ENCODE measurements around the gene SETBP1.

Gene SETBP1

DNA sequence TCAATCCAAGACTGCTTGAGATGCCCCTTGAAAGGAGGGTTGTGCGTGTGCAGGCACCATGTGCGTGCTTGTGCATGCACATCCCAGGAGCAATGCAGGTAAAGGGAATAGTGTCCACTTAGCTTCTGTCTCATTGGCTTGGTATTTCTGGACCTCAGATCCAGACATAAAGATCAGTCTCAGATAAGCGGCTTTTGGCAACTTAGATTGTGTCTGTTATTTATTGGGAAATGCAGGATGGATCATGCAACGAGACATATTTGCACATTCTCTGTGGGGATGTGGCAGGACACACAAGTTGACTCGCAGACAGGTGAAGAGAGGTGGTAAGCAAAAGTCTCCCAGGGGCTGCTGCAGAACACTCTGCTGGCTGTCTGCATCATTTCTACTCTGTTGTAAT, 67.9 kb downstream of the SETBP1 start:
- DNase-seq (ENCODE audit: low read depth, low spot score): no peak
- H3K27ac ChIP-seq: no peak overlapping the region

DNA sequence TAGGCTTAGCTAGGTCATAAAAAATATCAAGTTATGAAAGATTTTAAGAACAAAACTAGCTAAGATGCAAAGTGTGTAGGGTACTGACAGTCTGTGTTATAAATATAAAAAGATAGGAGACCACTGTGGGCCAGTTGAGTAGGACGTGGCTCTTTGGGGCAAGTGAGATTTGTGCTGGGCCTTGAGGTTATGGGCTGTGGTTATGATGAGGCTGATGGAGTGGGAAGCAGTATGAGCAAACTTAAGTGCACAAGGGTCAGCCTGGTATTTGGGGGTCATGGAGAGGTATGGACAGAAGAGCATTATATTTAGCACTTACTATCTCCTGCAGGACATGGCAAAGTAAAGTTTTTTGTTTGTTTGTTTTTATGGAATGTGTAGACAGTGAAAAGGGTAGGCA, 70.1 kb downstream of the SETBP1 start:
- H3K27ac ChIP-seq: no peak overlapping the region
- DNase-seq (ENCODE audit: low read depth, low spot score): no peak

DNA sequence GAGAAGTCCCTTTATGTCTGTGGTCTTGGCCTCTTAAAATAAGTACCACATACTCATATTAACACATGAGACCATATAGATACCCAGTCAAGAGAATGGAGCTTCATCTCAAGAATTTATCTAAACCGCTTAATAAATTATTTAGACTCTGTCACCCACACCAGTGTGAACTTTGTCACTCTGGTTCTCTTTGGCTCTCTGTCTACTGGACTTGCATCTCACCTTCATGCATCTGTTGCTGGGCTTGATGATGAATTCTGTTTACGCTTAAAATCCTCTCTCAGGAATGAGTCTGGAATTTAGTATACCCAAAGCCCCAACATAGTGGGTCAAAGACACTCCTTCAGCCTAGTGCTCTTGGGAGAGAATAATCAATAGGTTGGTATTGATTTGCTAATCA, 73.9 kb downstream of the SETBP1 start:
- H3K27ac ChIP-seq: no peak overlapping the region
- no peak for DNase-seq (ENCODE audit: low read depth, low spot score)

DNA sequence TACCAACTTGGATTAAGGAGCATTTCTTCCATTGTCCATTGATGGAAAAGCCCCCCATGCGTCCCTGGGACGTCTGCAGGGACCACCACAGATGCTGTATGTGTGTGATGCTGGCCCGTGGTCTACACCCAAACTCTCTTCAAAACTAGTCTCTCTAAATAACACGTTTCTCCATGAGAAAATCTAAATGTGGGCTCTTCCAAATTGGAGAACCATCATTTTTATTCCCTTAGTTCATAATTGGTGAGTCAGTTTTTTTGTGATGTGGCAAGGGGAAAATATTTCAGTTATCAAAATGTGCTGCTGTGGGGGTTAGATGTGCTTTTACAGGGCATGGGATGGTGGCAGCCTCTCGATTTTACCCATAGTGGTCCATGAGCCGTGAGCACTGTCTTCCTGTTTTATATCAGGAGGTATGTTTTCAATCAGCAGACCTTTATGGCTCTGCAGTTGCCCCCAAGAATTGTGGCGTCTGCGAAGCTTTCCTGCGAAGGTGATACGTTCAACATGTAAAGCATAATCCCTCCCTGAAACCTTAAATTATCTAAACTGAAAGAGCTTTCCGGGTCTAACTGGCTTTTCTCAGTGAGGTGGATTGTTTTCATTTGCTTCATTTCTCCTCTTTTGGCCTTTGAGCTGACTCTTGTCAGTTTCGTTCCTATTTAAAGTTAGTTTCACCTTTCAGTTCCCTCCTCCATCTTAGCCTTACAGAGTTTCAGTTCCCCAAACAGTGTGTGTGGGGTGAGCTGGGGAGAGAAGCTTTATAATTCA, 78.4 kb downstream of the SETBP1 start:
- DNase-seq (ENCODE audit: low read depth, low spot score): no peak
- no peak overlapping the region for H3K27ac ChIP-seq

DNA sequence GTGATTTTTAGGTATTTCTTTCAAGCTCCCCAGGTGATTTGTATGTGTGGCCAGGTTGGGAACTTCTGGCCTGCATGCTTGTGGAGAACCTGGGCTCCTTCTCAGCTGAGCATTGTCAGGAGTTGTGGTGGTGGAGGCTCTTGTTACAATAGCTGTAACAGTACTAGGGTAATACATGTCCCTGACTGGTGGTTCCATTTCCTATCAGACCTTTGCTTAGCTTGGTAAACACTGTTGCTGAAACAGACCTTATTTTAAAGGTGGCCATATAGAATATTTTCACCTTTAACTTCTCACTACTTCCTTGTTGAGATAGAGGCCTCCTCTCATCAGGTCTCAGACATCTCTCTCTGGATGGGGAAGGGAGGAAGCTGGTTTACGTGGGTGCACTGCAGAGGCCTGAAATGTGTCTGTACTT, 79.2 kb downstream of the SETBP1 start:
- H3K27ac ChIP-seq: no peak overlapping the region
- no peak for DNase-seq (ENCODE audit: low read depth, low spot score)

DNA sequence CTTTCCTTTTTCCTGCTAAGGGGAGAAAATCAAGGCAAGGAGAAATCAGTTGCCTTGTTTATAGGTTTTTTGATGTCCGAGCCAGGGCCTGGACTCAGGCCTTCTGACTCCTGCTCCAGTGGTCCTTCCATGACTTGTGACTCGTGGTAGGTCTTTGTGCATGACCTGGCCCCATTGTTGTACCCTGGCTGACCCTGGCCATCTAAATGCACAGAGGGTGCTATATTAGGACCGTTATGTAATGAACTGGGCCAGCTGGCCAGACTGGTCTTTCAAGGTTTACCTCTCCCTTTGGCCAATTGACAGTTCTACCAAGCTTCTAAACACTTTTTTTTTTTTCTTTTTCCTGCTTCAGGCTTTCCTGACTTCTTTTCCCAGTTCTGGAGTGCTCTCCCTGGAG, 81.1 kb downstream of the SETBP1 start:
- no peak for DNase-seq (ENCODE audit: low read depth, low spot score)
- H3K27ac ChIP-seq: no peak overlapping the region

DNA sequence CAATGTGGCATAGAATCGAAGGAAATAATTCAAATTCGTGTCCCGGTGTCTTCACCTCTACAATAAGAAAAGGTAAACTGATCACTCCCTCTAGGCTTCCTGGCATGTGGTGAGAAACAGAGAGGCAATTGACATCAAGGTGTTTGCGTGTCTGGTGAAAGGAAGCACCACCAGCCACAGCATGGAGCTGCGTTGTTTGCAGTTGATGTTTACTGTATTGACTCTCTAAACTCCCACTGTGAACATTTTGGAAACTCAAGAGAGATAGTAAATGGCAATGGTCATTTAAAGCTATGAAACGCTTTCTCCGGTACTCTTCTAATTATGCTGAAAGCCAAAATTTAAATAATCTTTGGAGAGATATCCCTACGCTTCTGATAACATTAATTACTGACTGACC, 82.6 kb downstream of the SETBP1 start:
- DNase-seq (ENCODE audit: low read depth, low spot score): no peak
- no peak overlapping the region for H3K27ac ChIP-seq

DNA sequence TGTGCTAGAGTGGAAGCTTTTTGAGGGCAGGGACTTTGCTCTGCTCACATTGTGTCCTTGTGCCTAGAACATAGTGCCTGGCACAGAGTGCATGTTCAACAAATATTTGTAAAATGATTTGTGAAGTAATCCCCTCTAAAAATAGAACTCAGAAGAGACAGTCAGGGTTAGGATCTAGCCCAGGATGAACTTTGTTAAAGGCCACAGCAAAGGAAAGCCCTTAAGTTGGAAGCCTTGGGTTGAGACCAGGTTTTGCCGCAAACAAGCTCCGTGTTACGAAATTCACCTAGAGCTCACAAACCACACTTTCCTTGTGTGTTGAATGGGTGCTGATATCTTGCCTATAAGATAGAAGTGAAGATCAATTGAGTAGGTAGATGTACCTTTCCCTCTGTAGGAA, 84.2 kb downstream of the SETBP1 start:
- no peak overlapping the region for H3K27ac ChIP-seq
- DNase-seq (ENCODE audit: low read depth, low spot score): no peak

DNA sequence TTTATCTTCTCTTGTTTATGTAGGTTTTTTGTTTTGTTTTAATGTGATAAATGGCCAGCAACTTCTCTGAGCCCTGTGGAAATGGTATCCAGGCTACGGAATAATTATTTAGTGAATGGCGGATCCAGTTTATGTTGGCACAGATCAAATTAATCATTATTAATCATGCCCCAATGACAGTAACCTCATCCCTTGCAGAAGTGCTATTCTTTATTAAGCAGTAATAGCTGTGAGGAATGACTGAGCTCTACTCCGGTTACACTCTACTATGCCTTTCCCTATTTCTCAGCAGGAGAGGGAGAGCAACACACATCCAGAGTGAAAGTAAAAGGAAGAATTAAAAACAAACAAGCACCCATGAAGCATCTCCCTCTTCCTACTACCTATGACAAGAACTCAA, 84.8 kb downstream of the SETBP1 start:
- no peak for DNase-seq (ENCODE audit: low read depth, low spot score)
- H3K27ac ChIP-seq: no peak overlapping the region

DNA sequence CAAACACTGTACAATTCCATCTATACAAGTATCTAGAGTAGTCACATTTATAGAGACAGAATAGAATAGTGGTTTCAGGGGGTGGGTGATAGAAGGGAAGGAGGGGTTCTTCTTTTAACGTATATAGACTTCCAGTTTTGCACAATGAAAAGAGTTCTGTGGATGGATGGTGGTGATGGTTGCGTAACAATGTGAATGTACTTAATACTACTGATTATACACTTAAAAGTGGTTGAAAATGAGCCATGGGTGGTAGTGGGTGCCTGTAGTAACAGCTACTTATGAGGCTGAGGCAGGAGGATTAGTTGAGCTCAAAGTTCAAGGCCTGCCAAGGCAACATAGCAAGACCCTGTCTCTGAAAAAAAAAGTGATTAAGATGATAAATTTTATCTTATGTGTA, 85.8 kb downstream of the SETBP1 start:
- DNase-seq (ENCODE audit: low read depth, low spot score): no peak
- no peak overlapping the region for H3K27ac ChIP-seq

DNA sequence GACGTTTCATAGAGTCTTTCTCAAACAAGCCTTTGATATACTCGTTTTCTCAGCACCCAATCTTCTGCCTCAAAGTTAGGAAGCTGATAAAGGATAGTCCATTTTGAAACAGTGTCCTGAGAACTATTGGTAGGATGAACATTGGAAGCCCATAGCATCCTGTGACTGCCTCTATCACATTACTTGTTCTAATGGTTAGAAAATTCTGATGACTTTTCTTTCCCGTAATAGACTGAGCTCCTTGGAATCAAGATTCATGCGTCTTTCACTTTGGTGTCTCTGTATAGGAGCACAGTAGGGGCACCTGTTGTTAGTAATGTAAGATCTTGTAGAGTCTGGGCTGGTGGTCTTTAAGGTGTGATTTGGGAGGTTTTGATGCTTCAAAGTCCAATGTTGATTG, 87.1 kb downstream of the SETBP1 start:
- H3K27ac ChIP-seq: no peak overlapping the region
- DNase-seq (ENCODE audit: low read depth, low spot score): no peak

DNA sequence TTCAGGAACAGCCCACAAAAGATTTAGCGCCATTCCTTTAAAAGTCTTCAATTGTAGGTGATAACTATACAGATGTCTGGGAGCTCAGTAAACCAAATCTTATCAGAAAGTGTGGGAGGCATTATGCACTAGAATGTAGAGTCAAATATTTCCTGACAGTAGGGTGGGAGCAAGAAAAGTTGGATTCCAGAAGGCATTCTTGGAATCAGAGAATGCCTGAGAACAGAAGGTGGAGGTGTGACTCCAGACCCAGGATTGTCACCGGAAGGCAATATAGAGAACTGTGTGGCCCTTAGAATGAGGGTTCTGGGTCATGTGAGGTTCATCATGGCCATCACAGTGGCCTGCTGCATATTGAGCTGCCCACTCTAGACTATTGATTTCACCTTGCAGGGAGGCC, 90.0 kb downstream of the SETBP1 start:
- DNase-seq (ENCODE audit: low read depth, low spot score): no peak
- no peak overlapping the region for H3K27ac ChIP-seq

DNA sequence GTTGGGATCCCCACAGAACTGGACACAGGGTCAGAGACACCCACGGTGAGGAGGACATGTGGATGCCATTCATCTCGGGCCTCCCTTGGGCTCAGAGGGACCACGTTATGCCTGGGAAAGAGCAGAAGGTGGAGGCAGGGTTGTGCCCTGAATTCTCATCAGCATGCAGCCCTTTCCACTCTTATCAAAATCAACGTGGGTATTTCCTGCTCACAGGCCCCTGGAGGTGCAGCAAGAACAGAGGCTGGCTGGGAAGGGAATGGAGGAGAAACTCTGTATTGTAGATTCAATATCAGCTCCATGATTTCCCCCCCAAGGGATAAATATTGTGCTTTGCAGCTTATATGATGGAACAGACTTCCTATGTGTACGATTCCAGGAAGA, 90.9 kb downstream of the SETBP1 start:
- no peak for DNase-seq (ENCODE audit: low read depth, low spot score)

DNA sequence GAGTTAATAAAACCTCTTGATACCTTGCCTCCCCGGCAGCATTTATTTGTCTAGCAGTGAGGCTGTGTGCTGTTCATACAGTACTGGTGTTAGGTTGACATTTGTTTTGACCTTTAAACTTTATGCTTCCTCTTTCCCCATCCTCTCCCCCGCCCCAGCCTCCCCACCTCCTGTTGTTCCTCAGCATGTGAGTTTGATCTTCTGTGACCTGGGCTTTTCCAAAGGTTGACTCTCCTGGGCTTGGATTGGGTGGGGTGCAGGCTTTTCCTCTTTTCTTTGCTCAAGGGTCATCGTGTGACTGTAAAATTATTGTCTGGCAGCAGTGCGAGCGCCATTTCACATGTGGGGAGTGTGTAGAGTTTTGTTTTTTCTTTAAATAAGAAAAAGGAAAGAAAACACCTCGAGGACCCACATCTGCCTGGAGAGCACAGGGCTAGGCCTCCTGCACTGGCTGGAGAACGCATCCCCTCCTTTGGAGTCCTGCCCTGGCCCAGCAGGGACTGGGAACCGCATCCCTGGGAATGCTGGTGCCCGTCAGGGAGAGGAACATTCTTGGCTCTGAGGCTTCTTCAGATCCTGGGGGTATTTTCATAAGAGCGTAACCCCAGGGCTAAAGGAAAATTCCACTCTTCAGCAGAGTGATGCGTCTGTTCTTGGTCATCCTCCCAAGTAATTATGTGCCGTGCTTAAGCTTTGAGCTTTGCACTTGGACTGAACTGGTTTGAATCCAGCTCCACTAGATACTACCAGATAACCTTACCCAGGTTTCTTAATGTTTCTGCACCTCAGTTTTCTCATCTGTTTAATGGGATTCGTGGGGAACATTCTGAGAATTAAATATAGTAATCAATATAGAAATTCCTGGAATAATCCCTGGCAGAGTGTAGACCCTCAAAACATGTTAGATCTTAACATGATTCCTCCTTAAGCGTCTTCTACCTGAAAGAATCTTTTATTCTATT, 91.5 kb downstream of the SETBP1 start:
- H3K27ac ChIP-seq: no peak overlapping the region
- no peak for DNase-seq (ENCODE audit: low read depth, low spot score)

More for the DNA sequence above, 90.9 kb downstream of the SETBP1 start:
- H3K27ac ChIP-seq: no peak overlapping the region

DNA sequence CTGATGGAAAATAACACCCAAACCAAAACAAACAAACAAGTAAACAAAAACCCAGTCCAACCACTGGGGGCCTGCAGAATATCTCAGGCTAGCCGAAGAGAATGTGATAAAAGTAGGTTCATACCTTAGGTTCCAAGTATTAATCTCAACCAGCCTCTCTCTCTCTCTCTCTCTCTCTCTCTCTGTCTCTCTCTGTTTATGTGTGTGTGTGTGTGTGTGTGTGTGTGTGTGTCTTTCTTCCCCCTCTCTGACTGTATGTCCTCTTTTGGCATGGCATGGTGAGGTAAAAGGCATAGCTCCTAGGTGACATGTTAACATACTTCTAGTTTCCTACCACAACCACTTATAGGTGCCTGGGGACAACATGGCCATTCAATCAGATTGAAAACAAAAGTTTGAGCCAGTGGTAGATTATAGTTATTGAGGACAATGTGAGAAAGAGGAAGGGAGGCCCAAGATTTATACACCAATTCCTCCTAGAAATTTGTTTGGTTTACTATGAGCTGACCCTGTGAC, 93.0 kb downstream of the SETBP1 start:
- H3K27ac ChIP-seq: no peak overlapping the region
- no peak for DNase-seq (ENCODE audit: low read depth, low spot score)

DNA sequence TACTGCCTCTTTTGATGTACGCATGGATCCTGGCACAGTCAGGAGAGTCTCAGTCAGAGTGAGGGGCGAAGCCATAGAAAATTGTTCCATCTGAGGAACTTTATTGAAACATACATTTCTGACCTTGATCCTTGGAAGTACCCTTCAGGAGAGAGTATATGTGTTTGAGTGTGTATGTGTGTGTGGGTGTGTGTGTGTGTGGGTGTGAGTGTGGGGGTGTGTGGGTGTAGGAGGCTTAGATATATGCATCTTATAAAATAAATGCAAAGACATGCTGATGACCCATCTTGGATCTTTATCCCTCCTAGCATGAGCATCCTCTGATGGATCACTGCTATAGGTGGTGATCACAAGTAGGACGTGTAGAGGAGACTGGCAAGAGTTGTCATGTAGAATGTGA, 93.5 kb downstream of the SETBP1 start:
- DNase-seq (ENCODE audit: low read depth, low spot score): no peak
- no peak overlapping the region for H3K27ac ChIP-seq

DNA sequence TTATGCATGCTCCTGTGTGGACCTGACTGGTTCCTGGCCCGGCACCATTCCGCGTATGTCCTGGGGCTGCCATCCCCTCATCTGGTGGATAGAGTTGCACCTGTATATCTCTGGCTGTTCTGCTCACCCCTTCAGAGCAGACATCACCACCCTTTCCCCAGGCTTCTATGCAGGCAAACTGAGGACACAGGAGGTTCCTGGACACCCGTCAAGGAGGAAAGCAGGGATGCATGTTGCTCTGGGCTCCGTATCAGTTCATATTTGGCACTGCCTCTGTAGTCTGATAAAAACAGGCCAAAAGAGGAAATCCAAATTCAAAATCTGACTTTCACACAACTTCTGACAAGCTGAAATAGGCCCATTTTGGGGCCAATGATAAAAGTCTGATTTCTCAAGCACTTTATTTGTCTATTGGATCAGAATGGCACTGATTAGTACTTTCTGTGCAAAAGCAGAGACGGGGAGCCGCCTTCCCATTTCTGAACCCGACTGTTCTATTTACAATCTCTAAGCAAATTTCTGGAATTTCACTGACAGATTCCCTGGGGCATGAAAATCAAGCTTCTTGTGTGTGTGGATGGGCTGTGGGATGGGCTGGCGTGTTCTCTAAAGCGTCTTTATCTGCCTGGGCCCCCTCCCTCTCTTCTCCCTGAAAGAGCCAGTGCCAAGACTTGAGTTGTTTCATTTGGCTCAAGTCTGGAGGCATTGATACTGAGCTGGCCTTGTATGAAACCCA, 96.9 kb downstream of the SETBP1 start:
- no peak for DNase-seq (ENCODE audit: low read depth, low spot score)
- no peak overlapping the region for H3K27ac ChIP-seq

DNA sequence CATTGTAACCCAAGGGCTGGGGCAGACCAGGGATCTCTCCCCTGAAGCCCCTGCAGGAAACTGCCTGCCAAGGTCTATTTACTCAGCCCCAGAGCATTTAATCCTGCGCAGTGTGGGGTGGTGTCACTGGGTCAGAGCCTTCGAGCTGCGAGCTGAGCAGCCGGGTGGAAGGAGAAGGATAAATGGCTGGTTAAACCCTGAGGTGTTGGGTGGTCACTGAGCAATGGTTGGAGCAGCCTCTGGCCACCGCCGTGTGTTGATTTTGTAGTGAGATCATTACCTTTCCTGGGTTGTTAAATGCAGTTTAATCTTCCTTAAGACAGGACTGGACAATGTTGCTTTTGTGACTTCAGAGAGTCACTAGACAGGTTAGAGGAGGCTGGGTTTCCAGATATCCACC, 98.1 kb downstream of the SETBP1 start:
- no peak for DNase-seq (ENCODE audit: low read depth, low spot score)
- no peak overlapping the region for H3K27ac ChIP-seq

DNA sequence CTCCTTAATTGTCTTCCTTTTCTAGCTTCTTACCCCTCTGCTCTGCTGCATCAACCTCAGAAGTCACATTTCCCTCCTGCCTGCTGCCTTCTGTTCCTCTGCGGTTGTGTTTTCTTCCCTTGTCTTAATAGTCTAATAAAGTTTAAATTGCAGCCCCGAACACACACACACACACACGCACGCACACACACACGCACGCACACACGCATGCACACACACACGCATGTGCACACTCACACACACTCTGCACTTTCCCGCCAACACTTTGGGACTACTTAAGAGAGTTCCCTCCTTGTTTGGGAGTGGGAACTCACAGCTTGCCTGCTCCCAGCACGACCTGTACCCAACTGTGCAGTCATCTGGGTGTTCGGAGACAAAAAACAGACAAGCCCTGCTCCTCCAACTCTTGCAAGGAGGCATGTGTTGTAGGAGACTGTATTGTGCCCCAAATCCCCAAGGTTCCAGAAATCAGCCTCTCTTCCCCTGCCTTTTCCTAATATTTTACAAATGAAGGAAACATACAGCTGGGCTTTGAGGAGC, 99.1 kb downstream of the SETBP1 start:
- H3K27ac ChIP-seq: no peak overlapping the region
- DNase-seq (ENCODE audit: low read depth, low spot score): no peak

DNA sequence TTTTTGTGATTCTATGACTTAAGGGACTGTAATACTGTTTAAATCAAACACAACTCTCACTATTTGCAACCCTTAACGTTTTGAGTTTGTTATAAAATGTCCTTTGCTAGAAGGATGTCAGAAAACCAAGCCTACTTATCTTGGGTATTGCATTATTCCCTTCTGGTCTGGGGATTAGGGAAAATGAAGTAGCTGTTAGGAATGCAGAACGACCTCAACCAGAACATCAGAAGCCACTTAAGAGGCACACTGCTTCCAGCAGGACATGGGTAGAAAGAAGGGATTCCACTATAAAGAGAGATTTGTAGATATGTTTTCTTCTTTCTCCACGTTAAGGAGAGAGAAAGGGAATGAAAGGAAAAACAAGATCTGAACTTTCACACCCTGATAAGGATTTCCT, 101.2 kb downstream of the SETBP1 start:
- H3K27ac ChIP-seq: no peak overlapping the region
- DNase-seq (ENCODE audit: low read depth, low spot score): no peak
